K562 (cell line): ENCODE data around the gene LRP2. TPM values are rescaled to one million over a fixed set of nuclear protein-coding genes. Genes with fewer than 3 reads are reported as not detected.

ENCODE experiments used
- ATAC-seq: fragments of 200-7000 bp; cut with Tn5 transposase; 3 replicates; pipeline ENCODE4 v1.9.1; 2020; ENCODE audit warnings: moderate library complexity
- BruUV-seq: library from RNA; stranded (reverse); fragments of 400-500 nt; replicated peaks from 2 replicates; lab custom pipeline; 2021; lab: Mats Ljungman, UMichigan
- CTCF ChIA-PET: fragments of 300-600 bp; formaldehyde crosslinking; extraction: SDS; loops from one replicate; lab custom pipeline; 2021; ENCODE audit warnings: low intra/inter-chr PET ratio; lab: Yijun Ruan, JAX
- POLR2A ChIA-PET: fragments of 300-600, 350-650 bp; sonication (Branson Sonifier 250); formaldehyde crosslinking; extraction: SDS; loops from one replicate; lab custom pipeline; 2021; ENCODE audit warnings: antibody characterized with exemption, inconsistent platforms; lab: Yijun Ruan, JAX
- DNase-seq, 4 experiments: peaks; one replicate each; pipeline versions ENCODE4 v3.0.0 to v3.0.0-alpha.2; 2011 to 2018; ENCODE audit warnings: low spot score in 3 of 4, mixed read lengths in 3 of 4; ENCODE audit errors: extremely low read depth in 1 of 4
- FAIRE-seq: peaks from 2 replicates; lab custom pipeline; 2011; peaks lifted over from hg19 to GRCh38; lab: Jason Lieb, UNC
- H2AFZ ChIP-seq: 2 replicates; pipeline ENCODE4 v1.6.0; 2011; ENCODE audit warnings: low read depth, low read length, control low read depth, inconsistent platforms
- H3K27ac ChIP-seq: fragments of 200-600 bp; 3 replicates; pipeline ENCODE4 v1.8.0; 2011; ENCODE audit warnings: low read depth, mild to moderate bottlenecking, control low read depth, inconsistent platforms, low read length, moderate library complexity, mixed read lengths; ENCODE audit errors: extremely low read depth
- H3K27me3 ChIP-seq, 2 experiments: fragments of 300-600 bp in 1 of 2; 2 replicates in 1 of 2; 3 replicates in 1 of 2; pipeline versions ENCODE4 v1.6.0 to v1.8.0; 2011; ENCODE audit warnings: inconsistent platforms in 2 of 2, low read length in 2 of 2, mild to moderate bottlenecking in 1 of 2, mixed read lengths in 1 of 2, moderate library complexity in 1 of 2; ENCODE audit not compliant: control insufficient read depth in 2 of 2, insufficient read depth in 2 of 2
- H3K36me3 ChIP-seq: fragments of 300-600 bp; 3 replicates; pipeline ENCODE4 v1.8.0; 2011; ENCODE audit warnings: mild to moderate bottlenecking, low read length, inconsistent platforms; ENCODE audit not compliant: control insufficient read depth, insufficient read depth
- H3K4me1 ChIP-seq, 2 experiments: fragments of 200-600 bp in 1 of 2; replicated peaks in 1 of 2; 2 replicates in 1 of 2; 3 replicates in 1 of 2; pipeline versions ENCODE4 v1.5.1 to v1.8.0; 2011; ENCODE audit warnings: inconsistent platforms in 2 of 2, low read length in 2 of 2, mild to moderate bottlenecking in 1 of 2, mixed read lengths in 1 of 2, moderate library complexity in 1 of 2; ENCODE audit not compliant: control insufficient read depth in 2 of 2, insufficient read depth in 2 of 2
- H3K4me2 ChIP-seq: 2 replicates; pipeline ENCODE4 v1.6.1; 2011; ENCODE audit warnings: low read length, control low read depth, inconsistent platforms, mixed read lengths; ENCODE audit not compliant: insufficient read depth
- H3K4me3 ChIP-seq: fragments of 200-600 bp; sonication (generic), shearing (Covaris generic); 2 replicates; pipeline ENCODE4 v1.5.1; 2016; ENCODE audit warnings: control low read depth, inconsistent platforms
- H3K79me2 ChIP-seq: fragments of 200-600 bp; 3 replicates; pipeline ENCODE4 v1.8.0; 2011; ENCODE audit warnings: low read length, inconsistent platforms; ENCODE audit not compliant: control insufficient read depth, insufficient read depth
- H3K9ac ChIP-seq, 2 experiments: 2 replicates each; pipeline versions ENCODE4 v1.6.0 to v1.6.1; 2011; ENCODE audit warnings: low read depth in 2 of 2, low read length in 2 of 2, control low read depth in 1 of 2, inconsistent platforms in 1 of 2, mild to moderate bottlenecking in 1 of 2, mixed read lengths in 1 of 2; ENCODE audit not compliant: insufficient read depth in 1 of 2
- H3K9me1 ChIP-seq: one replicate; pipeline ENCODE4 v1.6.0; 2011; ENCODE audit warnings: inconsistent platforms, mild to moderate bottlenecking, low read length, moderate library complexity; ENCODE audit not compliant: control insufficient read depth, insufficient read depth
- H3K9me3 ChIP-seq: replicated peaks from 2 replicates; pipeline ENCODE4 v1.5.1; 2011; ENCODE audit warnings: low read depth, low read length, inconsistent platforms; ENCODE audit not compliant: control insufficient read depth, insufficient read depth
- H4K20me1 ChIP-seq: replicated peaks from 2 replicates; pipeline ENCODE4 v1.6.1; 2011; ENCODE audit warnings: low read length, inconsistent platforms, mixed read lengths; ENCODE audit not compliant: control insufficient read depth, insufficient read depth
- DACH1 ChIP-seq: fragments of 450-650 bp; IDR thresholded peaks from 2 replicates; pipeline ENCODE4 v1.6.1; 2018; ENCODE audit not compliant: partially characterized antibody
- EP300 ChIP-seq: IDR thresholded peaks from 2 replicates; pipeline ENCODE4 v1.6.1; 2012; ENCODE audit warnings: low read length, improper control_type of control experiment
- FOXJ3 ChIP-seq: sonication (generic); formaldehyde crosslinking; IDR thresholded peaks from 2 replicates; pipeline ENCODE4 v1.4.0; 2020; ENCODE audit warnings: mild to moderate bottlenecking, missing genetic modification reagents
- GATA2 ChIP-seq: sonication (generic); formaldehyde crosslinking; IDR thresholded peaks from 2 replicates; pipeline ENCODE4 v1.4.0; 2020; ENCODE audit warnings: mild to moderate bottlenecking, missing genetic modification reagents
- LARP7 ChIP-seq: fragments of 450-650 bp; IDR thresholded peaks from 2 replicates; pipeline ENCODE4 v1.6.1; 2016
- NCOA6 ChIP-seq: fragments of 450-650 bp; IDR thresholded peaks from 2 replicates; pipeline ENCODE4 v1.6.1; 2017; ENCODE audit warnings: mild to moderate bottlenecking
- PKNOX1 ChIP-seq: fragments of 450-650 bp; IDR thresholded peaks from 2 replicates; pipeline ENCODE4 v1.6.1; 2016
- SAFB ChIP-seq: fragments of 200-400 bp; formaldehyde crosslinking; IDR thresholded peaks from 2 replicates; pipeline ENCODE4 v1.6.1; 2017; ENCODE audit warnings: low read depth, low read length, borderline replicate concordance
- THAP7 ChIP-seq: fragments of 250-450 bp; sonication (Bioruptor Pico); IDR thresholded peaks from 2 replicates; pipeline ENCODE4 v1.5.0; 2021
- in situ Hi-C: fragments of 300-500 bp; cut with MboI; formaldehyde crosslinking; loops from 4 replicates; pipeline ENCODE4 v1.15.0; 2018; ENCODE audit warnings: inconsistent platforms, mixed read lengths
- intact Hi-C: fragments of 100-400 bp; cut with micrococcal nuclease; formaldehyde crosslinking; loops from 2 replicates; pipeline ENCODE4 v1.14.2; 2022
- polyA plus RNA-seq, 8 experiments: library from polyadenylated mRNA; depleted of rRNA in 4 of 8; stranded (reverse) in 5 of 8; unstranded in 3 of 8; fragments of >200 nt; fragmentation: Nextera tagmentation in 2 of 8; fragmentation: Illumina TruSeq in 1 of 8; extraction: Ambion mirVana in 2 of 8; extraction: Trizol in 1 of 8; gene quantifications; 2 replicates each; pipeline versions ENCODE4 v1.2.1 to v1.2.3, GENCODE V29; 2011 to 2014; ENCODE audit warnings: inconsistent platforms in 1 of 8, missing spikeins in 1 of 8
- total RNA-seq, 7 experiments: library from RNA; depleted of rRNA in 6 of 7; stranded (reverse); fragments of >200 nt in 6 of 7; fragmentation: Illumina TruSeq in 2 of 7; extraction: Trizol in 2 of 7; gene quantifications; 2 replicates each; pipeline versions ENCODE4 v1.2.1 to v1.2.3, GENCODE V29; 2011 to 2021; ENCODE audit warnings: low replicate concordance in 1 of 7
- TF ChIP-seq, protein P1 (sequence below): sonication (generic); formaldehyde crosslinking; IDR thresholded peaks from 2 replicates; pipeline ENCODE4 v1.8.1; 2023; ENCODE audit warnings: mild to moderate bottlenecking, missing genetic modification reagents
- TF ChIP-seq, protein P2 (sequence below): fragments of 250-450 bp; sonication (Bioruptor Pico); IDR thresholded peaks from 2 replicates; pipeline ENCODE4 v1.4.0; 2020
- TF ChIP-seq, protein P3 (sequence below), 2 experiments: IDR thresholded peaks; 2 replicates each; pipeline ENCODE4 v1.6.1; 2011; ENCODE audit warnings: borderline replicate concordance in 1 of 2, control low read depth in 1 of 2, low read depth in 1 of 2, low read length in 1 of 2, mild to moderate bottlenecking in 1 of 2, mixed read lengths in 1 of 2, moderate library complexity in 1 of 2; ENCODE audit not compliant: insufficient read depth in 1 of 2, insufficient read length in 1 of 2, poor library complexity in 1 of 2, severe bottlenecking in 1 of 2; ENCODE audit errors: extremely low read depth in 1 of 2

Gene LRP2
- total and polyA plus RNA-seq, 9 of the 15 experiments (the other 6 are each of a cell fraction or from before 2014, with no cell fraction given), result 0.04 to 0.18 (median 0.11) TPM; not detected in 1

DNA sequence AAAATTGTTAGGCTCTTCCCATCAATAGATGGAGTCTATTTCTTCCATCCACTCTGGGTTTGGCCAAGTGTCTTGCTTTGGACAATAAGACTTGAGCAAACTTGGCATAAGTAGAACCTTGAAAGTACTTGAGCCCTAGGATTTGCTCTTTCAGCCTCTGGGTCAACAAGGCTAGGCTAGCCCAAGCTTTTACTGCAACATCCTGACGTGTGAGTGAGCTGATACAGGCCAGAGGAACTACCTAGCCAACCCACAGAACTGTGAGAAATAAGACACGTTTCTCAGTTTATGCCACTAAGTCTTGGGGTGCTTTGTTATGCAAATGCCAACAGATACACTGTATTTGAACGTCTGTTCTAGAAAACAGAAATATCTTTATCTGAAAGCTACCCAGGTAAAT lies 71.9 kb downstream of the LRP2 start (continued):
- TF ChIP-seq, protein P1, sequence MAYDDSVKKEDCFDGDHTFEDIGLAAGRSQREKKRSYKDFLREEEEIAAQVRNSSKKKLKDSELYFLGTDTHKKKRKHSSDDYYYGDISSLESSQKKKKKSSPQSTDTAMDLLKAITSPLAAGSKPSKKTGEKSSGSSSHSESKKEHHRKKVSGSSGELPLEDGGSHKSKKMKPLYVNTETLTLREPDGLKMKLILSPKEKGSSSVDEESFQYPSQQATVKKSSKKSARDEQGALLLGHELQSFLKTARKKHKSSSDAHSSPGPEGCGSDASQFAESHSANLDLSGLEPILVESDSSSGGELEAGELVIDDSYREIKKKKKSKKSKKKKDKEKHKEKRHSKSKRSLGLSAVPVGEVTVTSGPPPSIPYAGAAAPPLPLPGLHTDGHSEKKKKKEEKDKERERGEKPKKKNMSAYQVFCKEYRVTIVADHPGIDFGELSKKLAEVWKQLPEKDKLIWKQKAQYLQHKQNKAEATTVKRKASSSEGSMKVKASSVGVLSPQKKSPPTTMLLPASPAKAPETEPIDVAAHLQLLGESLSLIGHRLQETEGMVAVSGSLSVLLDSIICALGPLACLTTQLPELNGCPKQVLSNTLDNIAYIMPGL, result no peak
- no peak for TF ChIP-seq PKNOX1
- no peak for TF ChIP-seq SAFB
- no peak for TF ChIP-seq LARP7

DNA sequence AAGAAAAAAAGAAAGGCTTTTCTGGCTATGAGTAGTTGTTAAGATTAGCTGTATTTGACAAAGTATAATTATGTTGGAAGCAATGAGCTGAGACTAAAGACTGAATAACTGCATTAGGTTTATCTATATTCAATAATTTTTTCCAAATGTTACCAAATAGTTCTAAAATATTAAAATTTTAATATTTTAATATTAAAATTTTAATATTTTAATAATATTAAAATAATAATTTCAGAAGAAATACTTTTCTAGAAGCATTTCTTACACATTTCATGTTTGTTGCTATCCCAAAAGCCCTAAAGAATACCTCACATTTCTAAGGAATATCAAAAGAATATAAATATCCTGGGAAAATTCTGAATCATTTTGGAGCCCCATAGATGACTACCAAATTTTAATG lies 74.7 kb downstream of the LRP2 start:
- FAIRE-seq (no peak), ATAC-seq (no peak), DNase-seq (no peak)
- Histone ChIP-seq H3K9me3 (no peaks in the 10 kb centered on the region), H3K9me1 (no peaks in the 10 kb centered on the region), H3K4me2 (no peak overlapping the region), H3K4me1 (no peaks in the 10 kb centered on the region), H3K27ac (no peak overlapping the region), H3K79me2 (no peaks in the 10 kb centered on the region), H4K20me1 (no peaks in the 10 kb centered on the region), H3K27me3 (peaks cover 8 to 9% of the 10 kb centered on the region in 2 experiments; a peak in 2 of 5 replicates), H3K36me3 (no peaks in the 10 kb centered on the region), H2AFZ (no peak overlapping the region), H3K9ac (no peak overlapping the region), H3K4me3 (no peak overlapping the region)
- POLR2A ChIA-PET, result no interaction called here
- no TSS peak for BruUV-seq
- CTCF ChIA-PET, result no interaction called here
- in situ Hi-C loops, result no loop called here
- intact Hi-C loops, result no loop called here
- TF ChIP-seq, protein P2, sequence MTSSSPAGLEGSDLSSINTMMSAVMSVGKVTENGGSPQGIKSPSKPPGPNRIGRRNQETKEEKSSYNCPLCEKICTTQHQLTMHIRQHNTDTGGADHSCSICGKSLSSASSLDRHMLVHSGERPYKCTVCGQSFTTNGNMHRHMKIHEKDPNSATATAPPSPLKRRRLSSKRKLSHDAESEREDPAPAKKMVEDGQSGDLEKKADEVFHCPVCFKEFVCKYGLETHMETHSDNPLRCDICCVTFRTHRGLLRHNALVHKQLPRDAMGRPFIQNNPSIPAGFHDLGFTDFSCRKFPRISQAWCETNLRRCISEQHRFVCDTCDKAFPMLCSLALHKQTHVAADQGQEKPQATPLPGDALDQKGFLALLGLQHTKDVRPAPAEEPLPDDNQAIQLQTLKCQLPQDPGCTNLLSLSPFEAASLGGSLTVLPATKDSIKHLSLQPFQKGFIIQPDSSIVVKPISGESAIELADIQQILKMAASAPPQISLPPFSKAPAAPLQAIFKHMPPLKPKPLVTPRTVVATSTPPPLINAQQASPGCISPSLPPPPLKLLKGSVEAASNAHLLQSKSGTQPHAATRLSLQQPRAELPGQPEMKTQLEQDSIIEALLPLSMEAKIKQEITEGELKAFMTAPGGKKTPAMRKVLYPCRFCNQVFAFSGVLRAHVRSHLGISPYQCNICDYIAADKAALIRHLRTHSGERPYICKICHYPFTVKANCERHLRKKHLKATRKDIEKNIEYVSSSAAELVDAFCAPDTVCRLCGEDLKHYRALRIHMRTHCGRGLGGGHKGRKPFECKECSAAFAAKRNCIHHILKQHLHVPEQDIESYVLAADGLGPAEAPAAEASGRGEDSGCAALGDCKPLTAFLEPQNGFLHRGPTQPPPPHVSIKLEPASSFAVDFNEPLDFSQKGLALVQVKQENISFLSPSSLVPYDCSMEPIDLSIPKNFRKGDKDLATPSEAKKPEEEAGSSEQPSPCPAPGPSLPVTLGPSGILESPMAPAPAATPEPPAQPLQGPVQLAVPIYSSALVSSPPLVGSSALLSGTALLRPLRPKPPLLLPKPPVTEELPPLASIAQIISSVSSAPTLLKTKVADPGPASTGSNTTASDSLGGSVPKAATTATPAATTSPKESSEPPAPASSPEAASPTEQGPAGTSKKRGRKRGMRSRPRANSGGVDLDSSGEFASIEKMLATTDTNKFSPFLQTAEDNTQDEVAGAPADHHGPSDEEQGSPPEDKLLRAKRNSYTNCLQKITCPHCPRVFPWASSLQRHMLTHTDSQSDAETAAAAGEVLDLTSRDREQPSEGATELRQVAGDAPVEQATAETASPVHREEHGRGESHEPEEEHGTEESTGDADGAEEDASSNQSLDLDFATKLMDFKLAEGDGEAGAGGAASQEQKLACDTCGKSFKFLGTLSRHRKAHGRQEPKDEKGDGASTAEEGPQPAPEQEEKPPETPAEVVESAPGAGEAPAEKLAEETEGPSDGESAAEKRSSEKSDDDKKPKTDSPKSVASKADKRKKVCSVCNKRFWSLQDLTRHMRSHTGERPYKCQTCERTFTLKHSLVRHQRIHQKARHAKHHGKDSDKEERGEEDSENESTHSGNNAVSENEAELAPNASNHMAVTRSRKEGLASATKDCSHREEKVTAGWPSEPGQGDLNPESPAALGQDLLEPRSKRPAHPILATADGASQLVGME, result no peak
- TF ChIP-seq FOXJ3, result no peak
- no peak for TF ChIP-seq GATA2
- no peak for TF ChIP-seq EP300
- no peak for TF ChIP-seq DACH1
- TF ChIP-seq, protein P3, sequence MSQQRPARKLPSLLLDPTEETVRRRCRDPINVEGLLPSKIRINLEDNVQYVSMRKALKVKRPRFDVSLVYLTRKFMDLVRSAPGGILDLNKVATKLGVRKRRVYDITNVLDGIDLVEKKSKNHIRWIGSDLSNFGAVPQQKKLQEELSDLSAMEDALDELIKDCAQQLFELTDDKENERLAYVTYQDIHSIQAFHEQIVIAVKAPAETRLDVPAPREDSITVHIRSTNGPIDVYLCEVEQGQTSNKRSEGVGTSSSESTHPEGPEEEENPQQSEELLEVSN (IDR thresholded peaks at IDR 0.05; ENCODE audit: borderline replicate concordance in 1 of 2, extremely low read depth in 1 of 2, insufficient read depth in 1 of 2, insufficient read length in 1 of 2, low read depth in 1 of 2, low read length in 1 of 2, poor library complexity in 1 of 2, severe bottlenecking in 1 of 2), result no peak
- TF ChIP-seq NCOA6, result no peak
- no peak for TF ChIP-seq THAP7 (CRISPR knock-in tag)
